C4-2B (cell line): Measurements from ENCODE around the gene IL12RB2.

Experiments used
- H3K27ac ChIP-seq: fragments of 450-650 bp; 2 replicates; pipeline ENCODE4 v1.5.1; 2017
- CTCF ChIP-seq: fragments of 450-650 bp; conservative IDR thresholded peaks from 2 replicates; pipeline ENCODE4 v1.5.1; 2017; ENCODE audit warnings: mild to moderate bottlenecking
- ZFX ChIP-seq: fragments of 450-650 bp; IDR thresholded peaks from 2 replicates; pipeline ENCODE4 v1.6.1; 2017

Gene IL12RB2

GRCh38 chr1:67298762-67299161 is 8.9 kb upstream of the IL12RB2 start:
- H3K27ac ChIP-seq = no peak overlapping the region
- TF ChIP-seq ZFX (no peak), CTCF (peak; percentile 22)

GRCh38 chr1:67299296-67299695 is 8.4 kb upstream of the IL12RB2 start:
- TF ChIP-seq ZFX (no peak), CTCF (no peak)
- no peak overlapping the region for H3K27ac ChIP-seq

GRCh38 chr1:67300561-67300960 is 7.1 kb upstream of the IL12RB2 start:
- no peak overlapping the region for H3K27ac ChIP-seq
- TF ChIP-seq ZFX = no peak
- TF ChIP-seq CTCF = no peak

GRCh38 chr1:67304023-67304422 is 3.6 kb upstream of the IL12RB2 start:
- no peak overlapping the region for H3K27ac ChIP-seq
- TF ChIP-seq ZFX = no peak
- TF ChIP-seq CTCF = no peak

GRCh38 chr1:67306547-67306946 is 1.1 kb upstream of the IL12RB2 start:
- no peak overlapping the region for H3K27ac ChIP-seq
- TF ChIP-seq ZFX (no peak), CTCF (no peak)

- no peak for TF ChIP-seq CTCF
- no peak for TF ChIP-seq ZFX
These were observed 463 bp downstream of the IL12RB2 start for GRCh38 chr1:67308136-67308535.

DNA sequence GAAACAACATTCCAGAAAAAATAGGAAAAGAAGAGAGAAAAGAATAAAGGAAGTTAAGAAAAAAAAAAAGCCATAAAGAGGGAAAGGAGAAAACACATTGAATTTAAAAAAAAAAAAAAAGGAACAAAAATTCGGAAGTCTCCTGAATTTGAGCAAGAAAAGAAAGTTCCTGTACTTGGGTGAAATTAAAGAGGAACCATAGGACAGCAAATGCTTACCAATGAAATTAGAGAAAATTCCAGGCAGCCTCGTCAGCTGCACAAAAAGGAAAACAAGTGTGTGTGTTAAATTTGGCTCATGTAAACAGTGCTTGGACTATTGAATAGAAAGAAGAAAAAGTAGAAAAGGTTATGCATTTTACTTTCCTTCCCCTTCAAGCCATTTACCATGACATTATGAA is 4.9 kb downstream of the IL12RB2 start:
- TF ChIP-seq CTCF = no peak
- no peak for TF ChIP-seq ZFX
- no peak overlapping the region for H3K27ac ChIP-seq

More at GRCh38 chr1:67308136-67308535, 463 bp downstream of the IL12RB2 start:
- no peak overlapping the region for H3K27ac ChIP-seq
